ENCODE data around the gene SYNE1.
"Not testable (repeated sequence)": the region's sequence is repeated elsewhere in the genome, so short reads cannot be mapped to it uniquely, and the experiment has no call there.

The SYNE1 gene

GRCh38 chr6:152630832-152631231 is 6.3 kb downstream of the SYNE1 start:
- DNase-seq (ENCODE audit: low spot score), result no peak

GRCh38 chr6:152625213-152625612 is 11.9 kb downstream of the SYNE1 start:
- no peak for DNase-seq (ENCODE audit: low spot score)

GRCh38 chr6:152614776-152615175 is 22.4 kb downstream of the SYNE1 start:
- not testable (repeated sequence) for DNase-seq (ENCODE audit: low spot score)

GRCh38 chr6:152609125-152609670 is 28.0 kb downstream of the SYNE1 start:
- DNase-seq (ENCODE audit: low spot score), result no peak

- DNase-seq (ENCODE audit: low spot score), result no peak
These were observed 31.2 kb downstream of the SYNE1 start for GRCh38 chr6:152605941-152606340.

- DNase-seq (ENCODE audit: low spot score), result no peak
These were observed 31.8 kb downstream of the SYNE1 start for GRCh38 chr6:152605342-152605741.

- DNase-seq (ENCODE audit: low spot score), result no peak
These were observed 33.3 kb downstream of the SYNE1 start for GRCh38 chr6:152603911-152604310.

- DNase-seq (ENCODE audit: low spot score), result no peak
These were observed 37.1 kb downstream of the SYNE1 start for GRCh38 chr6:152600022-152600421.

GRCh38 chr6:152598901-152599537 is 38.1 kb downstream of the SYNE1 start:
- no peak for DNase-seq (ENCODE audit: low spot score)

GRCh38 chr6:152598421-152598820 is 38.7 kb downstream of the SYNE1 start:
- DNase-seq (ENCODE audit: low spot score), result no peak

- DNase-seq (ENCODE audit: low spot score), result no peak
These were observed 40.4 kb downstream of the SYNE1 start for GRCh38 chr6:152596726-152597125.

- DNase-seq (ENCODE audit: low spot score), result no peak
These were observed 41.7 kb downstream of the SYNE1 start for GRCh38 chr6:152595499-152595898.

- no peak for DNase-seq (ENCODE audit: low spot score)
These were observed 42.5 kb downstream of the SYNE1 start for GRCh38 chr6:152594701-152595100.

GRCh38 chr6:152588456-152588855 is 48.7 kb downstream of the SYNE1 start:
- no peak for DNase-seq (ENCODE audit: low spot score)

- DNase-seq (ENCODE audit: low spot score), result no peak
These were observed 49.7 kb downstream of the SYNE1 start for GRCh38 chr6:152587473-152587872.

- DNase-seq (ENCODE audit: low spot score), result no peak
These were observed 51.9 kb downstream of the SYNE1 start for GRCh38 chr6:152585236-152585635.

GRCh38 chr6:152583888-152584287 is 53.3 kb downstream of the SYNE1 start:
- DNase-seq (ENCODE audit: low spot score), result no peak

- DNase-seq (ENCODE audit: low spot score), result no peak
These were observed 60.6 kb downstream of the SYNE1 start for GRCh38 chr6:152576525-152576924.

GRCh38 chr6:152575621-152576150 is 61.5 kb downstream of the SYNE1 start:
- no peak for DNase-seq (ENCODE audit: low spot score)

- DNase-seq (ENCODE audit: low spot score), result no peak
These were observed 62.0 kb downstream of the SYNE1 start for GRCh38 chr6:152575161-152575560.

GRCh38 chr6:152573762-152574161 is 63.4 kb downstream of the SYNE1 start:
- DNase-seq (ENCODE audit: low spot score), result no peak

GRCh38 chr6:152572338-152573088 is 64.6 kb downstream of the SYNE1 start:
- no peak for DNase-seq (ENCODE audit: low spot score)

- DNase-seq (ENCODE audit: low spot score), result no peak
These were observed 65.2 kb downstream of the SYNE1 start for GRCh38 chr6:152571943-152572337.
